ENCODE measurements around the gene ABLIM1. TPM values are rescaled to one million over a fixed set of nuclear protein-coding genes. Genes with fewer than 3 reads are reported as not detected.
"Not testable (repeated sequence)": the region's sequence is repeated elsewhere in the genome, so short reads cannot be mapped to it uniquely, and the experiment has no call there.

The ABLIM1 gene
- total RNA-seq, 4 donors from 2014 or later = 56.9 to 108 (median 96.1) TPM

- Histone ChIP-seq H3K9me3 (no peaks in the 10 kb centered on the region), H3K4me3 (no peak overlapping the region), H3K27ac (no peak overlapping the region), H3K4me1 (peaks cover 0 to 4% (median 0%) of the 10 kb centered on the region in 4 donors), H3K27me3 (no peaks in the 10 kb centered on the region), H3K36me3 (no peaks in the 10 kb centered on the region)
- DNase-seq = no peak
- in situ Hi-C loops (cut with MboI; ENCODE audit: low pct_ligation_motif_present in 1 of 4, low pct_unique_long_range_greater_than_20kb in 1 of 4, low sequenced_read_pairs in 3 of 4) (loop anchor here in 3 of 4 donors (5.0 to 25.0 kb wide), 4 partner anchors 144 to 236 kb away; no protein-coding TSS in a partner anchor), intact Hi-C loops (cut with DNase I; ENCODE audit: low total_unique reads) (no loop called here)
- TF ChIP-seq EP300 (IDR thresholded peaks at IDR 0.05; ENCODE audit: low read depth) (no peak), POLR2AphosphoS5 (IDR thresholded peaks at IDR 0.05) (no peak), POLR2A (IDR thresholded peaks at IDR 0.05) (no peak), CTCF (IDR thresholded peaks at IDR 0.05) (no peak)
Measured at GRCh38 chr10:114698271-114699061, 40.4 kb upstream of the ABLIM1 start.

DNA sequence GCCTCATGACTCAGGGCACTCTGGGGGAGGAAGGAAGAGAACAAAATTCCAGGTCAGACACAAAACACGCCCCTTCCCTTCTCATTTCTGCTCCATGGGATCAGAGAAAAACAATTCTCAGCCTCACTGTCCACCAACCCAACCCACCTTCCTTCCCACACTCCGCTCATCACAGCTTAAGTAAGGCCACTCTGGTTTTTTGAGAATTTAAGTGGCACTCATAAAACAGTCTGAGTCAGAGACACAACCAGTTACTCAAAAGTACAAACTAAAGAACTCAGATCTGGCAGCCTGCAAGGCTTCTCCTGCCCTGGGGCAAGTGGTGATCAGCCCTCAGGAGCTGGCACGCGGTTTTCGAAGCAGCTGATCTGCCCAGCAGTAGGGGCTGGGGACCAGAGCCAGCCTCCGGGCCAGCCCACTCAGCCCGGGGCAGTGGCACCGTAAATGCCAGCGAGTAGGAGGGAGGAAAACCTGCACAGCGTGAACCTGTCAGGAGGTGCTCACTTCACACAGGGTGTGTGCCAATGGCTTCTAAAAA, 39.1 kb upstream of the ABLIM1 start:
- H3K36me3 ChIP-seq = no peaks in the 10 kb centered on the region
- no peak overlapping the region for H3K4me3 ChIP-seq
- WGBS, 2 donors (ENCODE audit: low coverage in 1 of 2) = 82 to 84% methylated on average over 3 to 10 of the region's 10 CpGs
- intact Hi-C loops (cut with DNase I; ENCODE audit: low total_unique reads) = no loop called here
- in situ Hi-C loops (cut with MboI; ENCODE audit: low pct_ligation_motif_present in 1 of 4, low pct_unique_long_range_greater_than_20kb in 1 of 4, low sequenced_read_pairs in 3 of 4) = loop anchor here in 3 of 4 donors (5.0 to 25.0 kb wide), 4 partner anchors 142 to 235 kb away; no protein-coding TSS in a partner anchor
- no peaks in the 10 kb centered on the region for H3K9me3 ChIP-seq
- TF ChIP-seq CTCF (IDR thresholded peaks at IDR 0.05) (no peak), POLR2AphosphoS5 (IDR thresholded peaks at IDR 0.05) (no peak), EP300 (IDR thresholded peaks at IDR 0.05; ENCODE audit: low read depth) (no peak), POLR2A (IDR thresholded peaks at IDR 0.05) (no peak)
- DNase-seq = no peak
- H3K27me3 ChIP-seq = no peaks in the 10 kb centered on the region
- peaks cover 0 to 4% (median 0%) of the 10 kb centered on the region in 4 donors for H3K4me1 ChIP-seq
- peak overlapping the region in 2 of 4 donors; percentile 1 to 7 for H3K27ac ChIP-seq

DNA sequence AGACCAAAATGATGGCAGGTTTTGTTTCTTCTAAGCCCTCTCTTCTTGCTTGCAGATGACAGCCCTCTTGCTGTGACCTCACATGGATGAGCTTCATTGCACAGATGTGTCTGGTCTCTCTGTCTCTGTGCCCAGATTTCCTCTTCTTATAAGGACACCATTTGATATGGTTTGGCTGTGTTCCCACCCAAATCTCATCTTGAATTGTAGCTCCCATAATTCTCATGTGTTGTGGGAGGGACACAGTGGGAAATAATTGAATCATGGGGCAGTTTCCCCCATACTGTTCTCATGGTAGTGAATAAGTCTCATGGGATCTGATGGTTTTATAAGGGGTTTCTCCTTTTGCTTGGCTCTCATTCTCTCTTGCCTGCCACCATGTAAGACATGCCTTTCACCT, 38.2 kb upstream of the ABLIM1 start:
- H3K27me3 ChIP-seq; intact Hi-C loops (cut with DNase I; ENCODE audit: low total_unique reads); H3K27ac ChIP-seq; H3K36me3 ChIP-seq; H3K4me1 ChIP-seq; H3K9me3 ChIP-seq; H3K4me3 ChIP-seq; DNase-seq: not testable (repeated sequence)
- in situ Hi-C loops (cut with MboI; ENCODE audit: low pct_ligation_motif_present in 1 of 4, low pct_unique_long_range_greater_than_20kb in 1 of 4, low sequenced_read_pairs in 3 of 4) = loop anchor here in 3 of 4 donors (5.0 to 25.0 kb wide), 4 partner anchors 142 to 234 kb away; no protein-coding TSS in a partner anchor

DNA sequence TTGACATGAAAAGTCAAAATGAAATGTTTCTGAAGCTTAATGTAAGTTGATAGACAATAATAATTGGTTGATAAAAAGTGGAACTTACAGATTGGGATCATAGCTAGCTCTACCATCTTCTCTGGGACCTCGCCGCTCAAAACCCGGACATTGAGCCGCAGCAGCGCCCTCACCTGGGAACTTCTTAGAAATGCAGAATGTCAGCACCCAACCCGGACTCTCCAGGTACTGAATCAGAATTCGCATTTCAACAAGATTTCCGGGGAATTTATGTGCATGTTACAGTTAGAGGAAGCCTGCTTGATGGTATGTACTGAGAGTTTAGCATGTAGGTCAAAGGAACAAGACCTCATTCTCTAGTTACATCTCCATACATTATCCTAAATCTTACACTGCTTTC, 36.7 kb upstream of the ABLIM1 start:
- Histone ChIP-seq H3K36me3 (no peaks in the 10 kb centered on the region), H3K27ac (no peak overlapping the region), H3K4me3 (no peak overlapping the region), H3K27me3 (no peaks in the 10 kb centered on the region), H3K9me3 (no peaks in the 10 kb centered on the region), H3K4me1 (peaks cover 0 to 4% (median 0%) of the 10 kb centered on the region in 4 donors)
- peak; percentile 56 for DNase-seq
- TF ChIP-seq CTCF (IDR thresholded peaks at IDR 0.05) = peak; percentile 42 to 65 (median 45)
- TF ChIP-seq POLR2AphosphoS5 (IDR thresholded peaks at IDR 0.05) = no peak
- WGBS, 2 donors (ENCODE audit: low coverage in 1 of 2) = 43 to 44% methylated on average over 6 to 8 of the region's 8 CpGs
- intact Hi-C loops (cut with DNase I; ENCODE audit: low total_unique reads) = no loop called here
- in situ Hi-C loops (cut with MboI; ENCODE audit: low pct_ligation_motif_present in 1 of 4, low pct_unique_long_range_greater_than_20kb in 1 of 4, low sequenced_read_pairs in 3 of 4) = loop anchor here in 3 of 4 donors (5.0 to 25.0 kb wide), 4 partner anchors 140 to 232 kb away; no protein-coding TSS in a partner anchor

Data from transverse colon (tissue), 4 donors.